ENCODE measurements around the gene GPR148.

Gene GPR148

GRCh38 chr2:130735200-130735599 lies 6.3 kb downstream of the GPR148 start:
- no peak for DNase-seq (ENCODE audit: insufficient read length, low spot score)
- FAIRE-seq = no peak
- no peak for TF ChIP-seq POLR2A (IDR thresholded peaks at IDR 0.05; ENCODE audit: low read depth, low read length)

GRCh38 chr2:130736487-130736886 lies 7.6 kb downstream of the GPR148 start:
- no peak for FAIRE-seq

GRCh38 chr2:130737592-130737991 lies 8.7 kb downstream of the GPR148 start:
- no peak for FAIRE-seq
- TF ChIP-seq POLR2A (IDR thresholded peaks at IDR 0.05; ENCODE audit: low read depth, low read length) = no peak
- no peak for DNase-seq (ENCODE audit: insufficient read length, low spot score)

More at GRCh38 chr2:130736487-130736886, 7.6 kb downstream of the GPR148 start:
- no peak for DNase-seq (ENCODE audit: insufficient read length, low spot score)
- no peak for TF ChIP-seq POLR2A (IDR thresholded peaks at IDR 0.05; ENCODE audit: low read depth, low read length)

GRCh38 chr2:130740671-130741070 lies 11.8 kb downstream of the GPR148 start:
- TF ChIP-seq POLR2A (IDR thresholded peaks at IDR 0.05; ENCODE audit: low read depth, low read length) = no peak
- no peak for FAIRE-seq
- DNase-seq (ENCODE audit: insufficient read length, low spot score) = no peak

- no peak for TF ChIP-seq POLR2A (IDR thresholded peaks at IDR 0.05; ENCODE audit: low read depth, low read length)
- FAIRE-seq (no peak), DNase-seq (ENCODE audit: insufficient read length, low spot score) (no peak)
Observed at GRCh38 chr2:130743278-130743677, 14.4 kb downstream of the GPR148 start.

- no peak for DNase-seq (ENCODE audit: insufficient read length, low spot score)
- FAIRE-seq = no peak
- TF ChIP-seq POLR2A (IDR thresholded peaks at IDR 0.05; ENCODE audit: low read depth, low read length) = no peak
Observed at GRCh38 chr2:130744287-130745117, 15.6 kb downstream of the GPR148 start.

GRCh38 chr2:130749078-130749477 lies 20.2 kb downstream of the GPR148 start:
- FAIRE-seq = no peak
- DNase-seq (ENCODE audit: insufficient read length, low spot score) = no peak
- no peak for TF ChIP-seq POLR2A (IDR thresholded peaks at IDR 0.05; ENCODE audit: low read depth, low read length)

- FAIRE-seq = no peak
- no peak for TF ChIP-seq POLR2A (IDR thresholded peaks at IDR 0.05; ENCODE audit: low read depth, low read length)
Observed at GRCh38 chr2:130749641-130750040, 20.8 kb downstream of the GPR148 start.

GRCh38 chr2:130754811-130755210 lies 25.9 kb downstream of the GPR148 start:
- FAIRE-seq (no peak), DNase-seq (ENCODE audit: insufficient read length, low spot score) (no peak)
- TF ChIP-seq POLR2A (IDR thresholded peaks at IDR 0.05; ENCODE audit: low read depth, low read length) = no peak

More at GRCh38 chr2:130749641-130750040, 20.8 kb downstream of the GPR148 start:
- no peak for DNase-seq (ENCODE audit: insufficient read length, low spot score)

- no peak for FAIRE-seq
- TF ChIP-seq POLR2A (IDR thresholded peaks at IDR 0.05; ENCODE audit: low read depth, low read length) = no peak
- no peak for DNase-seq (ENCODE audit: insufficient read length, low spot score)
Observed at GRCh38 chr2:130755256-130756052, 26.6 kb downstream of the GPR148 start, which contains the start of gene AMER3. TSS of gene AMER3 (plus strand) at chr2:130755540. CDS start at chr2:130762073, 6,533 bp downstream.

GRCh38 chr2:130756053-130756873 lies 27.4 kb downstream of the GPR148 start:
- TF ChIP-seq POLR2A (IDR thresholded peaks at IDR 0.05; ENCODE audit: low read depth, low read length) = no peak
- FAIRE-seq = no peak
- no peak for DNase-seq (ENCODE audit: insufficient read length, low spot score)

GRCh38 chr2:130756874-130757668 lies 28.2 kb downstream of the GPR148 start:
- DNase-seq (ENCODE audit: insufficient read length, low spot score) = no peak
- no peak for FAIRE-seq
- no peak for TF ChIP-seq POLR2A (IDR thresholded peaks at IDR 0.05; ENCODE audit: low read depth, low read length)

Measured in H54 (cell line).